Stimulated activated CD4-positive, alpha-beta T cell treated with anti-CD3 and anti-CD28 coated beads, TNF-alpha, amount 100 ng/mL, for 48 hours (primary cell): ENCODE results near the gene TK2.
"Not testable (repeated sequence)": the region's sequence is repeated elsewhere in the genome, so short reads cannot be mapped to it uniquely, and the experiment has no call there.

Source experiments
- DNase-seq, 3 donors: peaks; one replicate each; pipeline ENCODE4 v3.0.0-alpha.2; 2020; ENCODE audit warnings: low read depth in 3 of 3

TK2 gene

DNA sequence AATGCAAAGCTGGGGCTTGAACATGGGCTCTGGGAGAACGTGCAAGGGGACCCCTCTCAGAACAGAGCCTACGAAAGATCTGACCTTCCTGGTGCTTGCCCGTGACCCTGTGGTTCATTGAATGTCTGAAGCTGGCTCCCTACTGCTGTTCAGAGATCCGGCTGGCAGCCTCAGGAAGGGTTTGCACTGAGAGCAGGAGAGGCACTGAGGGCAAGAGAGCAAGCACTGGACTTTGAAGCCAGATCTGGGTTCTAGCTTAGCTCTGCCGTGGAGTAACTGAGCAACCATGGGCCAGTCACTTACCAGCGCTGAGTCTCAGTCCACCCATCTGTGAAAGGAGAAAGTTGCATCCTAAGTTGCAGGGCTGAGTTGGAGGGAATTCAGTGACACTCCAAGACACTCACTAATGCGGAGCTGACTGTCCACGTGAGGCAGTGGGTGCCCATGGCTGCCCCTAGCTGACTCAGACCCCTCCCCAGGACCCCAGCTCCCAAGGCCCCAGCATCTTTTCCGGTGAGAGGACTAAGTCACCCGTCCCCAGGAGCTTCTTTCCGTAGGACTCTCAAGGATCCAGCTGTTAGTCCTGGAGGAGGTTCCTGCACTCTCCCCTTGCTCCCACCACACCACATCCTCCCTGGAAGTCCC lies 81.5 kb downstream of the TK2 start:
- no peak for DNase-seq

DNA sequence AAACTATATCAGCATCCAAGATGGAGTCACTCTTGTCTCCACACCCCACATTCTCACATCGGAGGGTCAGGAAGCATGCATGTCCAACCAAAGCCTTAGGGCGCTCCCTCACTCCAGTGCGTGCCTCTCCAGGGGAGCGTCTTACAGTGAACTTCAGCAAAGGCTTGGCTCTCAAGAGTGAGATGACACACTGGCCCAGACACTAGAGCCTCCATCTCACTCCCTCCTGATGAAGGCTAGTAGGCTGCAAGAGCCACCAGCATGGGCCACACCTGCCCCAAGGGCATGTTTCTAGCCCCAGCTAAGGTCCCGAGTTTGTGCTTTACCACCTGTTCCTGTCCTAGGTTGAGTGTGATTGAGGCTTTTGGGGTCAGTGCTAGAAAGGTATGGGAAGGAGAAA lies 82.3 kb downstream of the TK2 start:
- no peak for DNase-seq

DNA sequence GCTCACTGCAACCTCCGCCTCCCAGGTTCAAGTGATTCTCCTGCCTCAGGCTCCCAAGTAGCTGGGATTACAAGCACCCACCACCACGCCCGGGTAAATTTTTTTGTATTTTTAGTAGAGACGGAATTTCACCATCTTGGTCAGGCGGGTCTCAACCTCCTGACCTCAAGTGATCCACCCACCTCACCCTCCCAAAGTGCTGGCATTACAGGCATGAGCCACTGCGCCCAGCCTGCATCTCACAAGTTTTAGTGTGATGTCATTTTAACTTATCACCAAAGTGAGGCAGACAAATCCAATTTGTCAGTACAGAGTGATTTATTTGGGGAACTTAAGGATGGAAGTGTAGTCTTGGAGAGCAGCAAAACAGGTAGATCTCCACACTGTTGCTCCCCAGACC lies 83.3 kb downstream of the TK2 start:
- DNase-seq, result not testable (repeated sequence)

DNA sequence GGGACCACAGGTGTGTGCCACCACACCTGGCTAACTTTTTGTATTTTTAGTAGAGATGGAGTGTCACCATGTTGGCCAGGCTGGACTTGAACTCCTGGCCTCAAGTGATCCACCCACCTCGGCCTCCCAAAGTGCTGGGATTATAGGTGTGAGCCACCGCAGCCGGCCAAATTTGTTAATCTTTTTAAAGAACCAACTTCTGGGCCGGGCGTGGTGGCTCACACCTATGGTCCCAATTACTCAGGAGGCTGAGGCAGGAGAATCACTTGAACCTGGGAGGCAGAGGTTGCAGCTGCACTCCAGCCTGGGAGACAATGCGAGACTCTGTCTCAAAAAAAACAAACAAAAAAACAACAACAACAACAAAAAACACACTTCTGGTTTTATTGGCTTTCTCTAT lies 84.0 kb downstream of the TK2 start:
- not testable (repeated sequence) for DNase-seq

DNA sequence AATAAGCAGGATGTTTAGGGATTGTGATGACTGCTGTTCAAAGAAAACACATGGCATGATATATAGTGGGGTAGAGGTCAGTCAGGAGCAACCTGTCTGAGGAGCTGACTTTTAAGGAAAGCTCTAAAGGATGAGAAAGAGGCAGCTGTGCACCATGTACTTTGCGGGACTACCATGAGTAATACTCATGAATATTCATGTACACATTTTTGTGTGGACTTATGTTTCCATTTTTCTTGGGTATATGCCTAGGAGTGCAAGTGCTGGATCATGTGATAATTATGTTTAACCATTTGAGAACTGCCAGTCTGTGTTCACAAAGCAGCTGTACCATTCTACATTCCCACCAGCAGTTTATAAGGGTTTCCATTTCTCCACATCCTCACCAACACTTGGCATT lies 87.0 kb downstream of the TK2 start:
- no peak for DNase-seq

DNA sequence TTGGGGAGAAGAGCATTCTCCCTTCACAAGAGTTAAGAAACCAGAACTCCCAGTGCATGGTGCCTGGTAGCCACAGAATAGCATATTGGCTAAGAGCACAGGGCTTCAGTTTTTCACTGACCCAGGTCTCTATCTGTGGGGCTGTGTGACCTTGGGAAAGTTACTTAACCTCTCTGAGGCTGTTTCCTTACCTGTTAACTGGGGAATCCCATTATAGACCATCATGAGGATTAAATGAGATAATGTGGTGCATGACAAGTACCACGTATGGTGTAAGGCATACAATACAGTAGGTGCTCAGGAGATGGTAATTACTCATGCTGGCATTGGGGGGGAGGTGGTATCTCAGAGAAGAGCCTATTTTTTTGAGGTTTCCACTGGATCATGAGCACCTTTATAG lies 89.2 kb downstream of the TK2 start:
- DNase-seq, result no peak

DNA sequence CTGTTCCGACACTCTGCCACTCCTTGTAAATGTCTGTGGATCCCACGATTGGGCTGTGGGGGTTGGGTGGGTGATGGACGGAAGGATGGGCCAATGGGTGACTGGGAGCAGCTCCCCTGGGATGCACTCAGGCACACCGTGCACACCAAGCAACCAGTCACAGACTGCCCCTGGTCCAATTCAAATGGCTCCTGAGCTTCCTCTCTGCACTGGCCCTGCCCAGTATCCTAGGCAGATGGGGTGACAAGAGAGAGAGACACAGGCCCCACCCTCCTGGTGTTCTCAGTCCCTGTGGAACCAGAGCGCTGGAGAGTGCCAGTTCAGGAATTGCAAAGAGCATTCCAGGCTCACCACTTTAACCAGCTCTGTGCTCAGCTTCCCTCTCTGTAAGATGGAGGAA lies 90.0 kb downstream of the TK2 start:
- DNase-seq, result no peak

DNA sequence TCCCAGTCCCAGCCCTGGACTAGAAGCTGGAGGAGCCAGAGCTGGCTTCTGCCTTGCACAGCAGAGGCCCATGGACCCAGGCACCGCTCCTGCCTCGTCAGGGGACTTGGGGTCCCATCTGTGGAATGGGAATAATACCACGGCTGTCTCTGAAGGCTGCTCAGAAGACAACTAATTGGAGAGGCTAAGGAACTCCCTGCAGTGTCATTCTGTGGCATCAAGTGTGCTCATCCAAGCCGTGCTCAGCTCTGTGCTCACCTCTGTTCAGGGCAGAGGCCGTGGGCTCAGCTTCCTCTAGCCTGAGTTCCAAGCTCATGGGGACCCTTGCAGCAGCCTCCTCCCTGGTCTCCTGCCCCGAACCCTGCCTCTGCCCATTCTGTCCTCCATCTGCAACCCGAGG lies 91.1 kb downstream of the TK2 start:
- DNase-seq, result no peak

DNA sequence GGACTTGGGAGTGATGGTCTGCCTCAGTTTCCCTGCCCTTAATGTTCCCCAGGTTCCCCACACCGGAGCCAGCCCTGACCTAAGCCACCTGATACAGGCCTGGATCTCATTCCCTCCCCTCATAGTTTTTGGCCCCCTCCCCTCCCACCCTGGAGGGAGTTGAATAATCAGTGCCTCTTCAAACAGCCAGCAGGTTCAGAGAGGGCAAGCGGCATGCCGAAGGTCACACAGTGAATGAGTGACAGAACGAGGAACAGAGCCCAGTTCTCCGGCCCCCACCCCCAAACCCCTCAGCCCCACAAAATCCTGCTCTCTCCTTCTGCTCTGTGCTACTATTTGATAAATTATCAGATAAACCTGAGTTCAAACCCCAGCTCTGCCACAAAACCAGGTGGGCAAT lies 91.6 kb downstream of the TK2 start:
- no peak for DNase-seq
